ENCODE results near the gene MINDY1.

Gene MINDY1

DNA sequence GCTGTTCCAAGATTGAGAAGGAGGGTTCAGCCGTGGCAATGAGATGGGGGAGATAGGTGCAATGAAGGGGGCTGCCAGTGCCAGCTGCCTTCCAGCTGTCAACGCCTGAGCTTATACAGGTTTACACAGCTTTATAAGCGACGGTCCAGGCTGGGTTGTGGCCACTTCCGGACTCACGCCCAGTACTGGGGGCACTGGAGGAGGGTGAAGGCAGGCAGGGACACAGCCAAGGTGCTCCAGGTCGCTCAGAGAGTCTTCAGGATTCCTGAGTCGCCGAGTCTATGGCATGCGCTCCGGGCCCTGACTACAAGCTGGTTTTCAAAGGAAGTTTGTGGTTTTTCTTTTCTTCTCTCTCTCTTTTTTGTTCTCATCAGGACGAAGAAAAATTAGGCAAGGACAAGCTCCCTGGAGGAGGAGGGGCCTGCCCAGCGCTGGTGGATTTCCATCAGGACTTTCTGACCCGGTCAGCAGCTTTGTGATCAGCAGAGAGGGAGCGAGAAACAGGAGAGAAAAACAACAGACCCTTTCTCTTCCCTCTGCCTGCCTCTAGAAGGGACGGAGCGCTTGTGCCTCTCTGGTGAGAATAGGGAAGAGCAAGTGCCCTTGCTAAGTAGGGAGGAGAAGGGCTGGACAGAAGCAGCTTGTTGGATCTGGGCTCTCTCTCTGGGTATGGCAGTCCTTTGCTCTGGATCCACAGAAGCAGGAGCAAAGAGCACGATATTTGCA, at the start of gene MINDY1:
Gene MINDY1 (minus strand): TSS at position 576 of the 726 bp plus-strand sequence. CDS start 4,285 bp downstream, outside the sequence.
- DNase-seq (peak; percentile 43), ATAC-seq (peak; percentile 50)

DNA sequence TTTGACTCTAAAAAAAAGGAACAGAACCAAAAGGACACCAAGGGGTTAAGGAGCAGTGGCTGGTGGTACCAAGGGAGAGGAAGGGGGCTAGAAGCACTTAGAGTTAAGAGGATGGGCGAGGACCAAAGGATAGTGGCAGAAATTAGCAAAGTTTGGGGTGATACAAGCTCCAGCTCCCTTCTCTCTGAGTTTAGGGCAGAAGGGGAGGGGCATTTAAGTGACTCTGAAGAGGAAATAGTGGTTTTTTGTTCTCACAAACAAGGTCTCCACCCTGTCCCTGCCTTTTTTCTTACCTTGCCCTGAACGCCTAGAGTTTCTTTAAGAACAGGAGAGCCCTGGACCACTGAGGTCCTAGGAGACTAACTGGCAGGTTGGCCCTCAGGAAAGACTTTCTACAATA, 49.4 kb upstream of the MINDY1 start:
- ATAC-seq (no peak), DNase-seq (no peak)

- DNase-seq, result no peak
- ATAC-seq, result no peak
Measured at GRCh38 chr1:151055581-151055980, 48.9 kb upstream of the MINDY1 start.

DNA sequence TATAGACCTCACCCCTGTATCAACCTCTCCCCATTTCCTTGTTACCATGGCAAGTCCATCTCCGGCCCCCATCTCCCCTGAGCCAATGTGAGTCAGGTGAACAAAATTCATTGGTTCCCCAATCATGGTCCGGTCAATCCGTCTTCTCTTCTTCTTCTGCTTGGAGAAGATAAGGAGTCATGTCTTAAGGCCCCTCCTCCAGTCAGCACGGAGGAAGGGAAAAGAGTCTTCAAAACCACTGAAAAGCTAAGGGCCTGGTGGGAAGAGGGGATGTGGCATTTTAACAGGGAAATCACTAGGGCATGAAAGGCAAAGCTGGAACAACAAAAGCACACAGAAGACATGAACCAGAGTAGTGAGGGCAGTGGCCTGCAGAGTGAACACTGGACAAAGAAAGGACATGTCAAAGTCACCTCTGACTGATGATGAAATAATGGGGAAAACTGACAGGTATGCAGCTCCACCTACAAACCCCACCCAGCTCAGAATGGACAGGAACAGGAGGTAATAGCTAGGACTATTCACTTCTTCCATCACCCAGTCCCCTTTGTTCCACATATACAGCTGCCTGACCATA, 48.4 kb upstream of the MINDY1 start:
- ATAC-seq, result no peak

GRCh38 chr1:151051356-151052009, 44.8 kb upstream of the MINDY1 start:
- DNase-seq (no peak), ATAC-seq (no peak)

More for the DNA sequence above, 48.4 kb upstream of the MINDY1 start:
- no peak for DNase-seq

DNA sequence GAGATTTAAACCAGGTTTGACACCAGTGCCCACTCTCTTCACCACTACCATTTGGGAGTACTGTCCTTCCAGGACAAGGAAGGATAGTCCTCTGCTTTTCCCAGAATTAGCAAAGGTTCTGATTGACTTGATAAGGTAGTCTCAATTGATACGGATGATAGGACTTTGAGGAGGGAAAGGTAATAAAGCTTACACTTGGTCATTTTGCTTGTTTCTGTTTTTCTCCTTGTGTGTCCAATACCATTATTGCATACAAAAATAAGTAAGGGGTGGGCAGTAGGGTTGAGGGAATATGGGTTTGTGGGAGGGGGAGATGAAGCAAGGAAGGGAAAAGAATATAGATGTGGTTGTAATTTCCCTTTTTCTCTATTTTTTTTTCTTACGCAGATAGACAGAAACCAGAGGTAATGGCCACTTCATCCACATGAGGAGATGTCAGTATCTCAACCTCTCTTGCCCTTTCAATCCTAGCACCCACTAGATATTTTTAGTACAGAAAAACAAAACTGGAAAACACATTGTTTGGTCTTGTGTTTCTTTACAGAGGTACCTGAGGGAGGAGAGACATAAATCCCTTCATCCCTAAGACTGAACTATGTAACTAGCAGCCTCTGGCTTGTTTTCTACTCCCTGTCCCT, 43.5 kb upstream of the MINDY1 start:
- DNase-seq (no peak), ATAC-seq (no peak)

GRCh38 chr1:151049458-151049857, 42.8 kb upstream of the MINDY1 start:
- DNase-seq, result no peak
- no peak for ATAC-seq

DNA sequence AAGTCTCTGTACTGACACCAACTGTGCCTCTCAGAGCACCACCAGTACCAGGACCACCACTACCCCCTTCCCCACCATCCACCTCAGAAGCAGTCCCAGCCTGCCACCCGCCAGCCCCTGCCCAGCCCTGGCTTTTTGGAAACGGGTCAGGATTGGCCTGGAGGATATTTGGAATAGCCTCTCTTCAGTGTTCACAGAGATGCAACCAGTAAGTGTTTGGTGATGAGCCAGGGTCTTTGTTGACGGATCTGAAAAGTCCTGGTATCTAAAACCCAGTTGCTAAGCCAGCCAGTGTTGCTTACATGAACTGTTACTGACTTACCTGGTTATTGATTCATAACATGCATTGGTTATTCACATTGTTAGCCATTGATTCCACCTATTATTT, 41.9 kb upstream of the MINDY1 start:
- DNase-seq, result no peak
- no peak for ATAC-seq

- peak; percentile 85 for ATAC-seq
- DNase-seq, result peak; percentile 67
Measured at GRCh38 chr1:151047925-151048644, 41.4 kb upstream of the MINDY1 start.

- ATAC-seq (peak; percentile 74), DNase-seq (peak; percentile 76)
Measured at GRCh38 chr1:151047591-151047924, 40.9 kb upstream of the MINDY1 start, which contains the start of gene C1orf56. Gene C1orf56, plus strand, starts transcription at chr1:151047751. Its CDS starts 97 bp downstream, at chr1:151047848.

DNA sequence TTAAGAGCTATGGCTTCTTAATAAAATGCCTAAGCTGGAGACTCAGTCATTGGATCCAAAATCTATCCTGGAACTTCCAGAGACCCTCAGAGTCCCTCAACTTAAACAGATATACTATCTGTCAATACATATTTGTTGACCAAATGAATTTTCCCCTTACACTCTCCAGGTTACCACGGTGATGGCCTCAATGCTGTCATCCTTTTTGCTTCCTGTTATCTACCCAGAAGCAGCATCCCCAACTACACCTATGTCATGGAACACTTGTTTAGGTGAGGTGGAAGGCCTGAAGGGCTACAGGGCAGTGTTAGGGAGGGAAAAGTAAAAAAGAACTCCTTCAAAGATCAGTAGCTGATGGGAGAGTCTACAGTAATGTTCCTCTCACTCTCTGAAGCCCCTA, 36.5 kb upstream of the MINDY1 start:
- ATAC-seq, result no peak
- no peak for DNase-seq

GRCh38 chr1:151039521-151039920, 32.8 kb upstream of the MINDY1 start:
- ATAC-seq (no peak), DNase-seq (no peak)

GRCh38 chr1:151037032-151037431, 30.3 kb upstream of the MINDY1 start:
- no peak for ATAC-seq

GRCh38 chr1:151036356-151036755, 29.7 kb upstream of the MINDY1 start, which contains the start of gene BNIPL:
Gene BNIPL, plus strand, starts transcription at chr1:151036586. Its CDS starts 140 bp downstream, at chr1:151036726.
- no peak for DNase-seq
- no peak for ATAC-seq

More at GRCh38 chr1:151037032-151037431, 30.3 kb upstream of the MINDY1 start:
- DNase-seq, result no peak

DNA sequence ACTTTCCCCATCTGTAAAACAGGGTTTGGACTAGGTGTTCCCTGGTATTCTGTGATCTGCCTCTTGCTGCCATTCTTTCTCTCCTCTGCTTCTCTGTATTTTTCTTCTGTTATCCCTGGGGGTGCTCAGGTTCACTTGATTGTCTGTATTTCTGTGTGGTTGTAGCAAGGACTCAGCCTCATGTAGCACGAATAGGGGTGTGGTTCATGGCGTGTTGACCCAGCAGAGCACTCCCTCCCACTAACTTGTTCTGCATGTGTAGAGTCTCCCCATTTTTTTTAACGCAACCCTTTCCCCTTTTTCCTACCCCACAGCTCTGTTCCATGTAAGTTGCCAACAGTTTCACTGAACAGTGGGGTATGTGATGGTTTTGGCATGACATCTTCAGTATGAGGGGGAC, 28.5 kb upstream of the MINDY1 start:
- DNase-seq, result no peak
- ATAC-seq, result no peak

- no peak for DNase-seq
- ATAC-seq, result no peak
Measured at GRCh38 chr1:151032164-151032563, 25.5 kb upstream of the MINDY1 start.

GRCh38 chr1:151026460-151026859, 19.8 kb upstream of the MINDY1 start:
- no peak for DNase-seq
- ATAC-seq, result no peak

GRCh38 chr1:151024540-151025146, 17.9 kb upstream of the MINDY1 start:
- ATAC-seq, result peak; percentile 98
- DNase-seq, result peak; percentile 90

- DNase-seq (no peak), ATAC-seq (no peak)
Measured at GRCh38 chr1:151013518-151013917, 6.8 kb upstream of the MINDY1 start.

GRCh38 chr1:151012684-151013471, 6.2 kb upstream of the MINDY1 start:
- DNase-seq, result no peak
- ATAC-seq, result no peak

Measured in stimulated activated naive CD8-positive, alpha-beta T cell treated with anti-CD3 and anti-CD28 coated beads, Interleukin-15, Interleukin-2, amounts not matched to agents 100 U/mL and 50 U/mL, for 24 hours (primary cell).